ENCODE results near the gene ARL3.
"Not testable (repeated sequence)": the region's sequence is repeated elsewhere in the genome, so short reads cannot be mapped to it uniquely, and the experiment has no call there.

Gene ARL3

DNA sequence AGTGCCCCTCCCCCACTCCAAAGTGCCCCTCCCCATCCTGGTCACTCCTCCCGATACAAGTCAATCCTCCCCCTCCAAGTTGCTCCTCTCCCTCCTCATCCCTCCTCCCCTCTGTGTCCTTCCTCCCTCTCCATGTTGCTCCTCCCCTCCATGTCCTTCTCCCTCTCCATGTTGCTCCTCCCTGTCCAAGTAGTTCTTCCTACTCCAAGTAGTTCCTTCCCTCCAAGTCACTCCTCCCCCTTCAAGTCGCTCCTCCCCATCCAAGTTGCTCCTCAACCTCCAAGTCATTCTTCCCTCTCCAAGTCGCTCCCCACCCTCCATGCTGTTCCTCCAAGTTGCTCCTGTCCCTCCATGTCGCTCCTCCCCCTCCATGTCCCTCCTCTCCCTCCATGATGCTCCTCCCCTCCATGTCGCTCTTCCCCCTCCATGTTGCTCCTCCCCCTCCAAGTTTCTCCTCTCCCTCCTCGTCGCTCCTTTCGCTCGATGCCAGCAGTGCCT is 20.9 kb upstream of the ARL3 start:
- DNase-seq (ENCODE audit: low read depth), result no peak

GRCh38 chr10:102732661-102733060 is 18.5 kb upstream of the ARL3 start:
- DNase-seq (ENCODE audit: low read depth), result no peak

DNA sequence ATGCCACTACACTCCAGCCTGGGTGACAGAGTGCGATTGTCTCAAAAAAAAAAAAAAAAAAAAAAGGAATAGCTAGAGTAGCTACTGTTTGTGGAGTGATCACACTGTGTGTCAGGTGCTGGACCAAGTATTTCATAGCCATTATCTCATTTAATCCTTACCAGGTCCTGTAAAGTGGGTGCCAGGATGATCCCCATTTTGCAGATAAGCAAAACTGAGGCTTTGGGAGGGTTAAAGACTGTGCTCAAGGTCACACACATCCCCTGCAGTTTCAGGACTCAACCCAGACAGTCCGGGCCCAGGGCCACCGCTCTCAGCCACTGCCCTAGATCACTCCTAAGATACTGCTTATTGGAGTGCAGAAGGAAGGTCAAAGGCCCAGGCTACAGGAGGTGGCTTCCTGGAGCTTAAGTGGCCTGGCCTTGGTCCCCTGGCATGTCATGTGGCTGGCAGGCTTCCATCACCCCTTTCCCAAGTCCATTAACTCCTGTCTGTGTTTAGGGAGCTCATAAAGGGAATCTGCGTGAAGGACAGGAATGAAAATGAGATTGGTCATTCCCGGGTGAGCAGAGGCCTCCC is 17.1 kb upstream of the ARL3 start:
- DNase-seq (ENCODE audit: low read depth), result no peak

GRCh38 chr10:102729029-102730026 is 15.1 kb upstream of the ARL3 start:
- DNase-seq (ENCODE audit: low read depth), result peak; percentile 21

DNA sequence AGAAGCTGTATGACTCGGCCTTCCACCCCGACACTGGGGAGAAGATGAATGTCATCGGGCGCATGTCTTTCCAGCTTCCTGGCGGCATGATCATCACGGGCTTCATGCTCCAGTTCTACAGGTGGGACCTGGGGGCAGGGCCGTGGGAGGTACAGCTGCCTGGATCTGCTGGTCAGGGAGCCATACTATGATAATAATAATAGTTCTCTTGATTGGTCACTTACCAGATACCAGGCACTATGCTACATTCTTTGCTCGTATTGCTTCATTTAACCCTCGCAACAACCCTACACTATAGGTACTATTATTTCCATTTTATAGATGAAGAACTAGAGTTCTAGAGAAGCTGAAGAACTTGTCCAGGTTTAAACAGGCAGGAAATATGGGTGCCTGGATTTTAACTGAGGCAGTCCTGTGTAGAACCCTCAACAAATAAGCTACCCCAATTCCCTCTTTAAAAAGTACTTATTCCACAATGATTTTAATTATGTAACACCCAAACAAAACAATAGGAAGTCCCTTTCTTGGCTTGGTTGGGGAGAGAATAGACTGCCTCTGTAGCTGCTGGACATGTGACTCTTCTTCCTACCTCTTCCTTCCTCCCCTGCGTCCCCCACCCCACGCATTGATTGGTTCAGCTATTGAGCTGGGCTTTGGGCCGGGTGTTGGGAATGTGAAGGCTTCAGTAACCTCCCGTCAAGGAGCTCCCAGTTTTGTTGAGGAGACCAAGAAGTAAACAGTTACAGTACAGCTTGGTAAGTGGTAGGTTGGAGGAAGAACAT is 13.0 kb upstream of the ARL3 start:
- no peak for DNase-seq (ENCODE audit: low read depth)

- DNase-seq (ENCODE audit: low read depth), result no peak
These were observed 12.1 kb upstream of the ARL3 start for GRCh38 chr10:102726274-102726673.

- no peak for DNase-seq (ENCODE audit: low read depth)
These were observed 9.8 kb upstream of the ARL3 start for GRCh38 chr10:102723989-102724388.

DNA sequence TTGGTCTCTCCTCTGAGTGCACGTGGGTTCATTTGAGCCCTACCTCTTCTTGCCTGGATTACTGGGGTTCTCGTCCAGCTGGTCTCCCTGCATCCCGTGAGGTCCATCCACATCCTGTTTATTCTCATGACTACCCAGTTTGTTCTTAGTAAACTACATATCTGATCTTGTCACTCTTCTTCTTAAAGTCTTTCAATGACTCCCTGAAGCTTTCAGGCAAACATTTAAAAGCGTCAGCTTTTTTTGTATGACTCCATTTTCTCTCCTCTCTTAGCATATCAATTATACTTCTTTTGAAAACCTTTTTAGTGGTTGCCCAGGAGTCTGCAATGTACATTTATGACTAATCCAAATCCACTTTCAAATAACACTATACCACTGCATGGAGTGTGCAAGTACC is 7.8 kb upstream of the ARL3 start:
- no peak for DNase-seq (ENCODE audit: low read depth)

DNA sequence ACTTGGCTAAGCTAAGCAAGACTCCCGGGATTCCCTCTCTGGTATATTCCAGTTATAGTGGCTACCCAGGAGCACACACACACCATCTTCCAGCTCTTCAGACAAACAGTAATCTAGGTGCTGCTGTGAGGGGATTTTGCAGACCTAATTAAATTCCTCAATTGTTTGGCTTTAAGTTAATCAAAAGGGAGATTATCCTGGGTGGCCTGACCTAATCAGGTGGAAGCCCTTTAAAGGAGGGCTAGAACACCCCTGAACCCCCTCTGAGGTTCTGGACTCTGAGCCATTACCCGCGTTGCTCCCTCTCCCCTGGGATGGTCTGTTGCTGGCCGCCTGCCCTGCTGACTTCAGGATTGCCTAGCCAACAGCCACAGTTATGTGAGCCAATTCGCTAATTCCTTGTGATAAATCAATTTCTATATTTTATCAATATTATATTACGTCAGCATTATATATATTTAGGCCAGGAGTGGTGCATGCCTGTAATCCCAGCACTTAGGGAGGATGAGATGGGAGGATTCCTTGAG is 6.6 kb upstream of the ARL3 start:
- DNase-seq (ENCODE audit: low read depth), result no peak

GRCh38 chr10:102720337-102720736 is 6.1 kb upstream of the ARL3 start:
- DNase-seq (ENCODE audit: low read depth), result no peak

- no peak for DNase-seq (ENCODE audit: low read depth)
These were observed 4.0 kb upstream of the ARL3 start for GRCh38 chr10:102718220-102718619.

DNA sequence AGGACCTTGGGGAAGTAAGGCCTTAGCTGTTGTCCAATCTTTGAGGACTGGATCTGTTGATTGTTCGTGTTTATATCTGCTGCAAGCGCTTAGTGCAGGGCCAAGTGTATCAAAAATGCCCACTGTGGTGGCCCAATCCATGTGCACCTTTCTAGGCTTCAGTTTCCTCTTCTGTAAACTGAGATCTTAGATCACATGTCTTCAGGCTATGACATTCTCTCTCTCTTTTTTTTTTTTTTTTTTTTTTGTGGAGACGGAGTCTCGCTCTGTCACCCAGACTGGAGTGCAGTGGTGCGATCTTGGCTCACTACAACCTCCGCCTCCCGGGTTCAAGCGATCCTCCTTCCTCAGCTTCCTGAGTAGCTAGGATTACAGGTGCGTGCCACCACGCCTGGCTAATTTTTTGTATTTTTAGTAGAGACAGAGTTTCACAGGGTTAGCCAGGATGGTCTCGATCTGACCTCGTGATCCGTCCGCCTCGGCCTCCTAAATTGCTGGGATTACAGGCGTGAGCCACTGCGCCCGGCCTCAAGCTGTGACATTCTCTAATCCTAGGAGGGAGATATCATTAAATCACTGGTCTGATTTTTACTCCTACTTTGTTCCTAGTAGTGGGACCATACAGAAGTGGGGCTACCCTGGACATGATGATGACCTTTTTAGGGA is 2.8 kb upstream of the ARL3 start:
- not testable (repeated sequence) for DNase-seq (ENCODE audit: low read depth)

- no peak for DNase-seq (ENCODE audit: low read depth)
These were observed 1.7 kb upstream of the ARL3 start for GRCh38 chr10:102715880-102716279.

GRCh38 chr10:102714621-102715455 is 641 bp upstream of the ARL3 start, which contains the start of gene SFXN2:
SFXN2 (plus strand) TSS chr10:102714636; CDS start chr10:102726637, 12,001 bp downstream.
- peak; percentile 20 for DNase-seq (ENCODE audit: low read depth)

DNA sequence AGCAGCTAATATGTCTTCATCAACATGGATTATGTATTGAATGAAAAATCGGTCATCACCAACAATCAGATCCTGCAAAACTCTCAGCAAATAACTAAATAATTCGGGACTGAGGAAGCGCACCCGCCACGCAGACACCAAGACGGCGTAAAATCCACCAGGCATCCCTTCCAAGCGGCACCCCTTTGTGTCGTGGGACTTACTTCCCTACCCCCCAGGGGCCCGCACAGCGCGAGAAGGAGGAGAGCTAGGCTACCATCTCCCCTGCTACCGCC is 721 bp downstream of the ARL3 start:
- DNase-seq (ENCODE audit: low read depth), result no peak

GRCh38 chr10:102712843-102713538 is 1.2 kb downstream of the ARL3 start:
- no peak for DNase-seq (ENCODE audit: low read depth)

GRCh38 chr10:102712089-102712488 is 2.1 kb downstream of the ARL3 start:
- DNase-seq (ENCODE audit: low read depth), result no peak

DNA sequence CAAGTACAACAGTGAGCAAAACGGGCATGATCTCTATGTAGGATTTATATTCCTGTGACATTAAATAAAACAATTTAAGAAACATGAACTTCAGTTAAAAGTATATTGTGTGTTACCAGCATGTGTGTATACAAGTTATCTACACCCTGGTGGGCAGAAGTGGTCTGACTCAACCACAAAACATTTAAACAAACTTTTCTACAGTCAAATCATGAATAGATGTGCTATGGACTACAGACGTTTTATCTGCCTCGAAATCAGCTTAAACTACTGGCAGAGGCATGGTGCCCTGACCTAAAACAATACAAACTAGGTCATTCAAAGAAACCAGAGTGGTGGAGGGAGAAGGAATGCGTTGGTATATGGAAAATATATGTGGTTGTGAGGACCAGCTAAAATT is 3.6 kb downstream of the ARL3 start:
- DNase-seq (ENCODE audit: low read depth), result no peak

GRCh38 chr10:102705531-102705930 is 8.7 kb downstream of the ARL3 start:
- no peak for DNase-seq (ENCODE audit: low read depth)

- no peak for DNase-seq (ENCODE audit: low read depth)
These were observed 9.3 kb downstream of the ARL3 start for GRCh38 chr10:102704915-102705314.

Measured in activated gamma-delta T cell treated with anti-CD3 and anti-CD28 coated beads, Interleukin-2, amount 50 U/mL, for 16 hours (primary cell).